GM12878 (cell line): Measurements from ENCODE around the gene TCEA2. TPM values are rescaled to one million over a fixed set of nuclear protein-coding genes. Genes with fewer than 3 reads are reported as not detected.

Source experiments
- ATAC-seq: fragments of 200-7000 bp; cut with Tn5 transposase; 3 replicates; pipeline ENCODE4 v1.9.1; 2020; ENCODE audit warnings: mild to moderate bottlenecking, moderate library complexity
- BruUV-seq: library from RNA; stranded (reverse); fragments of 400-500 nt; replicated peaks from 2 replicates; lab custom pipeline; 2021; lab: Mats Ljungman, UMichigan
- CTCF ChIA-PET: fragments of 300-600 bp; sonication (Branson Sonifier 250); formaldehyde crosslinking; extraction: SDS; loops from one replicate; lab custom pipeline; 2021; ENCODE audit warnings: inconsistent platforms; lab: Yijun Ruan, JAX
- POLR2A ChIA-PET: fragments of 350-600 bp; formaldehyde crosslinking; extraction: SDS; loops from one replicate; lab custom pipeline; 2021; ENCODE audit warnings: inconsistent platforms; lab: Charles Lee
- RAD21 ChIA-PET: fragments of 300-600 bp; sonication (Branson Sonifier 250); formaldehyde crosslinking; loops from one replicate; lab custom pipeline; 2023; ENCODE audit warnings: antibody characterized with exemption; ENCODE audit not compliant: unreplicated experiment; lab: Charles Lee
- SMC1A ChIA-PET: fragments of 300-600 bp; sonication (Branson Sonifier 250); formaldehyde crosslinking; loops from one replicate; lab custom pipeline; 2023; ENCODE audit not compliant: unreplicated experiment, uncharacterized antibody; lab: Charles Lee
- DNase-seq: peaks from one replicate; pipeline ENCODE4 v3.0.0-alpha.2; 2011; ENCODE audit warnings: low read depth, low spot score
- FAIRE-seq: peaks from 3 replicates; lab custom pipeline; 2011; peaks lifted over from hg19 to GRCh38; lab: Jason Lieb, UNC
- H2AFZ ChIP-seq: 2 replicates; pipeline ENCODE4 v1.6.0; 2011; ENCODE audit warnings: low read depth, low read length, control low read depth; ENCODE audit not compliant: control insufficient read depth
- H3K27ac ChIP-seq: 2 replicates; pipeline ENCODE4 v1.5.1; 2011; ENCODE audit warnings: control low read depth; ENCODE audit not compliant: control insufficient read depth, insufficient read depth
- H3K27me3 ChIP-seq, 2 experiments: replicated peaks in 1 of 2; 2 replicates each; pipeline versions ENCODE4 v1.6.0 to v1.6.1; 2011; ENCODE audit warnings: low read length in 1 of 2; ENCODE audit not compliant: control insufficient read depth in 2 of 2, insufficient read depth in 2 of 2
- H3K36me3 ChIP-seq, 2 experiments: 2 replicates each; pipeline ENCODE4 v1.5.1; 2011; ENCODE audit warnings: low read length in 1 of 2; ENCODE audit not compliant: control insufficient read depth in 2 of 2, insufficient read depth in 2 of 2
- H3K4me1 ChIP-seq: 2 replicates; pipeline ENCODE4 v1.6.1; 2011; ENCODE audit warnings: mild to moderate bottlenecking, low read length, moderate library complexity, mixed read lengths; ENCODE audit not compliant: control insufficient read depth, insufficient read depth
- H3K4me2 ChIP-seq: 2 replicates; pipeline ENCODE4 v1.6.0; 2011; ENCODE audit warnings: control low read depth; ENCODE audit not compliant: control insufficient read depth, insufficient read depth
- H3K4me3 ChIP-seq: fragments of 200-600 bp; sonication (generic); 2 replicates; pipeline ENCODE4 v1.5.1; 2016
- H3K79me2 ChIP-seq: 2 replicates; pipeline ENCODE4 v1.6.0; 2011; ENCODE audit warnings: low read length; ENCODE audit not compliant: control insufficient read depth, insufficient read depth
- H3K9ac ChIP-seq: 2 replicates; pipeline ENCODE4 v1.8.0; 2011; ENCODE audit warnings: low read length, control low read depth, mixed read lengths; ENCODE audit not compliant: control insufficient read depth, insufficient read depth
- H3K9me3 ChIP-seq: replicated peaks from 3 replicates; pipeline ENCODE4 v1.5.1; 2011; ENCODE audit warnings: mild to moderate bottlenecking, low read length; ENCODE audit not compliant: control insufficient read depth, insufficient read depth
- H4K20me1 ChIP-seq: 2 replicates; pipeline ENCODE4 v1.6.0; 2011; ENCODE audit not compliant: control insufficient read depth, insufficient read depth
- BHLHE40 ChIP-seq, 2 experiments: fragments of 450-650 bp in 1 of 2; IDR thresholded peaks; 2 replicates each; pipeline ENCODE4 v1.6.1; 2011 to 2017; ENCODE audit warnings: low read depth in 2 of 2, borderline replicate concordance in 1 of 2, improper control_type of control experiment in 1 of 2, low read length in 1 of 2, mild to moderate bottlenecking in 1 of 2
- HDAC2 ChIP-seq: fragments of 200-600 bp; sonication (generic); IDR thresholded peaks from 2 replicates; pipeline ENCODE4 v1.6.1; 2017
- REST ChIP-seq: IDR thresholded peaks from 2 replicates; pipeline ENCODE4 v1.6.1; 2012; ENCODE audit warnings: mild to moderate bottlenecking, low read depth, low read length
- SPI1 ChIP-seq: IDR thresholded peaks from 2 replicates; pipeline ENCODE4 v1.6.1; 2011; ENCODE audit warnings: low read depth, mild to moderate bottlenecking, low read length, moderate library complexity, borderline replicate concordance; ENCODE audit not compliant: insufficient read depth
- ZNF687 ChIP-seq: fragments of 450-650 bp; IDR thresholded peaks from 2 replicates; pipeline ENCODE4 v1.6.1; 2017; ENCODE audit warnings: mild to moderate bottlenecking, moderate library complexity
- WGBS: methylation state at CpG from one replicate; pipeline ENCODE4 v1.1.6; 2016; ENCODE audit warnings: low lambda C conversion rate; ENCODE audit not compliant: insufficient replicate concordance, insufficient coverage; ENCODE audit errors: missing lambda C conversion rate; 5-methylcytosine and 5-hydroxymethylcytosine counted together
- in situ Hi-C: fragments of 300-500 bp; cut with MboI; formaldehyde crosslinking; loops from 9 replicates; pipeline ENCODE4 v1.14.3; 2018; ENCODE audit warnings: mixed read lengths
- intact Hi-C: fragments of 100-400 bp; cut with micrococcal nuclease; formaldehyde crosslinking; loops from one replicate; pipeline ENCODE4 v1.14.2; 2022; ENCODE audit not compliant: unreplicated experiment
- polyA plus RNA-seq, 11 experiments: library from polyadenylated mRNA; depleted of rRNA in 4 of 11; unstranded in 6 of 11; stranded (reverse) in 5 of 11; fragments of >200 nt; fragmentation: Nextera tagmentation in 4 of 11; fragmentation: Illumina TruSeq in 1 of 11; extraction: Ambion mirVana in 4 of 11; extraction: Trizol in 1 of 11; gene quantifications; 1 replicate in 1 of 11; 2 replicates in 10 of 11; pipeline versions ENCODE4 v1.2.1 to v1.2.3, GENCODE V29; 2011 to 2016; ENCODE audit warnings: inconsistent platforms in 2 of 11, missing spikeins in 2 of 11, low read depth in 1 of 11
- total RNA-seq, 4 experiments: library from RNA; depleted of rRNA in 3 of 4; stranded (reverse); fragments of >200 nt in 3 of 4; fragmentation: Illumina TruSeq in 1 of 4; extraction: Trizol in 1 of 4; gene quantifications; 2 replicates each; pipeline versions ENCODE4 v1.2.1 to v1.2.3, GENCODE V29; 2013 to 2021

The TCEA2 gene
- total and polyA plus RNA-seq, 10 of the 15 experiments (the other 5 are each of a cell fraction or from before 2014, with no cell fraction given): 3.4 to 42.5 (median 13.3) TPM

- ChIA-PET CTCF (no interaction called here), POLR2A (no interaction called here), RAD21 (no interaction called here), SMC1A (no interaction called here)
- FAIRE-seq: no peak
- in situ Hi-C loops (no loop called here), intact Hi-C loops (no loop called here)
- BruUV-seq: no TSS peak
- 42% methylated on average over 27 of the region's 27 CpGs for WGBS
- no peaks in the 10 kb centered on the region for H3K27me3 ChIP-seq
- H3K9me3 ChIP-seq: peaks cover 4% of the 10 kb centered on the region; the same call in 1 of the 3 replicates
- peak; percentile 37; the same call in 2 of the 3 replicates for ATAC-seq
- no peak overlapping the region for H3K4me2 ChIP-seq
- H3K27ac ChIP-seq: no peak overlapping the region
- H3K4me3 ChIP-seq: no peak overlapping the region
- TF ChIP-seq HDAC2 (no peak), SPI1 (no peak), BHLHE40 (IDR thresholded peaks at IDR 0.05; ENCODE audit: borderline replicate concordance in 1 of 2, low read depth in 2 of 2, low read length in 1 of 2) (0 out of 4 replicates have a peak, but pooled peaks of 1 of the 2 experiments have one; percentile 8), ZNF687 (no peak), REST (no peak)
- H3K4me1 ChIP-seq: peaks cover 7% of the 10 kb centered on the region
- H3K9ac ChIP-seq: no peak overlapping the region
- H4K20me1 ChIP-seq: no peaks in the 10 kb centered on the region
- no peak for DNase-seq
- no peaks in the 10 kb centered on the region for H3K36me3 ChIP-seq
- H3K79me2 ChIP-seq: no peaks in the 10 kb centered on the region
- no peak overlapping the region for H2AFZ ChIP-seq
Measured at GRCh38 chr20:64092258-64093012, 29.4 kb downstream of the TCEA2 start.
